NCI-H82 treated with DMSO at 0.1 percent for 48 hours (cell line): Measurements from ENCODE around the gene NCOA3.
"Not testable (repeated sequence)": the region's sequence is repeated elsewhere in the genome, so short reads cannot be mapped to it uniquely, and the experiment has no call there.

Experiments used
- DNase-seq: peaks from one replicate; lab custom pipeline; 2025; ENCODE audit not compliant: unreplicated experiment; lab: John Stamatoyannopoulos, UW

NCOA3 gene

DNA sequence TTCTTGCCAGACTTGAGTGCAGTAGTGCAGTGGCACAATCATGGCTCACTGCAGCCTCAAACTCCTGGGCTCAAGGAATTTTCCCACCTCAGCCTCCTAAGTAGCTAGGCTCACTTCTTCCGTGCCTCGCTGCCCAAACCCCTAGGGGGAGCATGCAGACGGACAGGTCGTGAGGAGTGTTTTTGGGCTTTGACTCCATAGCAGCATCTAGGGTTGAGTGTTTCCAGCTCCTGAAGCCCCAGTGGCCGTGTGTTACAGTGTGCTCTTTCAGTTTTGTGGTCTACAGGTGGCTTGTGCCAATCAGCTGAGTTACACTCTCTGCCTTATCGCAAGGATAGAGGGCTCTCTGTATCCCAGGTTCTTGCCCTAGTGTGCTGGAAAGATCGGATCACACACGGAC lies 33.4 kb downstream of the NCOA3 start:
- no peak for DNase-seq

DNA sequence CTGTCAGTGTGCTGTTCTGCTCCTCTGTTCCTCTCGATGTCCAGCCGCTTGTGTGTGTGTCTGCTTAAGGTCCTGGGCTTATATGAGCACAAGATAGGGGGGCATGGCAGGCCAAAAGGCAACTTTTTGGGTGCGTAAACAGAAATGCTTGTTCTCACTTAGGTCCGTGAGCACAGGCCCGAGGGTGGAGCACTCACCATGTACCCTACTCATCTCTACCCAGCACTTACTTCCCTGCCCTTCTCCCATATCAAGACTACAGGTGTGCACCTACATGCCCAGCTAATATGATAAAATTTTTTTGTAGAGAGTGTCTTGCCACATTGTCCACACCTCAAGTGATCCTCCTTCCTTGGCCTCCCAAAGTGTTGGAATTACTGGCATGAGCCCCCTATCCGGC lies 34.3 kb downstream of the NCOA3 start:
- DNase-seq = no peak

DNA sequence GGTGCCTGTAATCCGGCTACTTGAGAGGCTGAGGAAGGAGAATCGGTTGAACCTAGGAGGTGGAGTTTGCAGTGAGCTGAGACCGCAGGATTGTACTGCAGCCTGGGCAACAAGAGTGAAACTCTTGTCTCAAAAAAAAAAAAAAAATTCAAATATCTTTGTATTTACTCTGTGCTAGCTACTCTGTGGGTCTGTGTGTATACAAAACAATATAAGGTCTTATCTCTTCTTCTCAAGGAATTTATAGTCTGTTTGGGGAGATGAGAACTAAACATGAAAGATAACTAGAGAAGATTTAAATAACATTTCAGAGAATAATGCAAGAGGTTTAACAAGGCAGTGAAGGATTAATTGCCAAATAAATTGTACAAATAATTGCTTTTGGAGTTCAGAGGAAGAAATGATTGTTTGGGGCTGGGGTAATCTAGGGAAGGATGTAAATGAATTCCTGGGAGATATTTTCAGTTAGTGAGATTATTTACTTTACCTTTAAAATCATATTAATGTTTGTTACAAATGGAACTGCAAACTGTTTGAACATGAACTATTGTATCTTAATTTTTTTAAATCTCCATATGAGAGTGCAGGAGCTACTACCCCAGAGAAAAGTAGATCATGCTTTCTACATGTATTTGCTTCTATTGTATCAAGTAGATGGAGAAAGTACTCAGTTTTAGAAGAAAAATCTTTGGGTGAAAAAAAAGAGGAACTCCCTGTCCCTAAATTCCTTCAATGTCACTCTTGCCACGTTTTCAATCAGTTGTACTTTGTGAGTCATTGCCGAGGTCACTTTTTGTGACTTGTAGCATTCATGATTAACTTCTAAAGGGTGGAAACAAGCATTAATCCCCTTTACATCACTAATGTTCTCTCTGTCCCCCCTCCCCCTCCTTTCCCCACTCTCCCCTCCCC lies 39.0 kb downstream of the NCOA3 start:
- DNase-seq = no peak

DNA sequence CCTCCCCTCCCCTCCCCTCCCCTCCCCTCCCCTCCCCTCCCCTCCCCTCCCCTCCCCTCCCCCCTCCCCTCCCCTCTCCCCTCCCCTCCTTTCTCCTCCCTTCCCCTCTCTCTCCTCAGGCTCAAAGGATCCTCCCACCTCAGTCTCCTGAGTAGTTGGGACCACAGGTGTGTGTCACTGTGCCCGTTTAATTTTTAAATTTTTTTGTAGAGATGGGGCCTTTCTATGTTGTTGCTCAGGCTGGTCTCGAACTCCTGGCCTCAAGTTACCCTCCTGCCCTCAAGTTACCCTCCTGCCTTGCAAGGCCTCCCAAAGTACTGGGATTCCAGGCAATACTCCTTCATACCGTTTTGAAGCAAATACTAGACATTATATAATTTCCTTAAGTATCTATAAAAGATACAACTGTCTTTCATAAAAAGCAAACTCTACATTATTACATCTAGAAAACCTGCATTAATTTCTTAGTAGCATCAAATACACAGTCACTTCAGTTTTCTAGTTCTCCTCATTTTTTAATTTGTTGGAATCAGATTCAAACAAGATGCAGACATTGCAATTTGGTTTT lies 39.8 kb downstream of the NCOA3 start:
- no peak for DNase-seq

DNA sequence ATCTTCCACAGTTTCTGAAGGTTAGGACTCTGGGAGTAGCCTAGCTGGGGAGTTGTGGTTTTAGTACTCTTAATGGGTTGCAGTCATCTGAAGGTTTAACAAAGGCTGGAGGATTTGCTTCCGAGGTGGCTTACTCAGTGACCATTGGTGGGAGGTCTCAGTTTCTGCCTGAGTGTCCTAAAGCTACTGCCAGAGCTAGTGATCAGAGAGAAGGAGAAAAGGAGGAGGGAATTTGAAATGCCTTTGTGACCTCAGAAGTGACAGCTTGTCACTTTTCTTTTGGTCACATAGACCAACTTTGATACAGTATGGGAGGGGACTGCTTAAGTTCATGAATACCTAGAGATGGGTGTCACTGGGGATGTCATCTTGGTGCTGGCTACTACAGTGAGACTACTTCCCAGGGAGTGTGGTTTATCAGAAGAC lies 41.3 kb downstream of the NCOA3 start:
- no peak for DNase-seq

DNA sequence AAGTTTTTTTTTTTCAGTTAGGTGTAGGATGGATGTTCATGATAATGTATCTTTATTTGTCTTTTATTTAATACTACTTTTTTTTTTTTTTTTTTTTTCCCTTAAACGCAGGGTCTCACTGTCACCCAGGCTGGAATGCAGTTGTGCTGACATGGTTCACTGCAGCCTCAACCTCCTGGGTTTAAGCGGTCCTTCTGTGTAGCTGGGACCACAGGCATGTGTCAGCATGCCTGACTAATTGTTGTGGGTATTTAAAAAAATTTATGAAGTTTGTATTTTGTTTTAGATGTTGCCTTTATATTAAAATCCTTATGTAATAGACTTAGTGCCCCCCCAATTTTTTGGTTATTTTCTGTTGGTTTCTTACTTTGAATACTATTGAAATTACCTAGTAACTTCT lies 42.6 kb downstream of the NCOA3 start:
- DNase-seq = no peak

DNA sequence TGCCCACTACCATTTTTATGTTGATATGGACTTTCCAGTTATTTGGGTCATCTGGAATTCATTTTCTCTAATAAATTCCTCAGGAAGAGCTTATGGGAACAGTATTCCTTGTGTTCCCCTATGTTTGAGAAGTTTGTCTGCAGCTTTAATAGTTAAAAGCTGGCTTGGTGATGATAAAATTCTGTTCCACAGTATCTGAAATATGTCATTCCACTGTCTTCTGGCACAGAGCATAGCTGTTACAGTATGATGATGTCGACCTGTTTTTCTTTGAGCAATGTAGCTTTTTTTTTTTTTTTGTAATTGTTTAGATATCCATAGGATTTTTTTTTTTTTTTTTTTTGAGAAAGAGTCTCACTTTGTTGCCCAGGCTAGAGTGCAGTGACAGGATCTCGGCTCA lies 43.2 kb downstream of the NCOA3 start:
- no peak for DNase-seq

DNA sequence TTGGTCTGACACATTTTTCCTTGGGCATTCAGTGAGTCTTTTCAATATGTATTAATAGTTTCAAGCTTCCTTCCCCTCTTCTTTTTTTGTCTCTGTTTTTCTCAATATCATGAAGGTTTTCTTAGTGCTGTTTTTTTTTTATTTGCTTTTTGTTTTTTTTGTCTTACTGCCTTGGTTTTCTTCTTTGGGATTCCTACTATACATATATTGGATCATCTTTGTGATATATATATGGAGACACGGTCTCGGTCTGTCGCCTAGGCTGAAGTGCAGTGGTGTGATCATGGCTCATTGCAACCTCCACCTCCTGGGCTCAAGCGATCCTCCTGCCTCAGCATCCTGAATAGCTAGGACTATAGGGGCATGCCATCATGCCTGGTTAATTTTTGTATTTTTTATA lies 43.8 kb downstream of the NCOA3 start:
- no peak for DNase-seq

DNA sequence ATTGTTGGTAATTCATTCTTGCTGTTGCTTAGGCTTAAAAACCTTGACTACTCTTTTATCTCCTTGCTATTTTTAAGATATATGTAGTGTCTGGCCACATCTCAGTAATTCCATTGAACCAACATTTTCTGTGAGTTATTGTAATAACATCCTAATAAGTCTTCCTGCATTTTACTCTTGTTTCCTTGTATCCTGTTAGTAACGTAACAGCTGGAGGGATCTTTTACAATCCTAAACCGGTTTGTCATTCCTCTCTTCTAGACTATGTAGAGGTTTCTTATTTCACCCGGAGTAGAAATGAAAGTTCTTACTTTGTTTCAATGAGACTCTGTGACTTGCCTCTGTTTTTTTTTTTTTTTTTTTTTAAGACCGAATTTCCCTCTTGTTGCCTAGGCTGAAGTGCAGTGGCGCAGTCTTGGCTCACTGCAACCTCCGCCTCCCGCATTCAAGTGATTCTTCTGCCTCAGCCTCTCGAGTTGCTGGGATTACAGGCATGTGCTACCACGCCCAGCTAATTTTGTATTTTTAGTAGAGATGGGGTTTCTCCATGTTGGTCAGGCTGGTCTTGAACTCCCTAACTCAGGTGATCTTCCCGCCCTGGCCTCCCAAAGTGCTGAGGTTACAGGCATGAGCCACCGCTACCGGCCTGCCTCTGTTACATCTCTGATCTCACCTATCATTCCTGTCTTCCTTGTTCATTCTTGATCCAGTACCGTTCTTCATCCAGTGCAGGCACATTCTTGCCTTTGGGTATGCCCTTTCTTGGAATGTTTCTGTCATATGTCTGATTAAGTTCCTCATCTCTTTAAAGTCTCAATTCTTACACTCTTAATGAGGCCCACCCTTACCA lies 44.7 kb downstream of the NCOA3 start:
- DNase-seq = no peak

DNA sequence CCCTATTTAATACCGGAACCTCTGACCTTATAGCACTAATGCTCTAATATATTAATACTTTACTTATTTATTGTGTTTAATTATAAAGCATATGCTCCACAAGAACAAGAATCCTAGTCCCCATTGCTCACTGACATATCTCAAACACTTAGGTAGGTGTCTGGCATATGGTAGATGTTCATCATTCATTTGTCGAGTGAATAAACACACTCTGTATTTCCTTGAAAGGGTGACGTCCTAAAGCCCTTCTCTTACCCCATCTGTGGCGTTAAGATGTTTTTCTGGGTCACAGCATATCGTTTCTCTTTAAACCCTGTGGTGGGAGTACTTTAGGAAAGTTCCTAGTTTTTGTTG lies 45.3 kb downstream of the NCOA3 start:
- no peak for DNase-seq

DNA sequence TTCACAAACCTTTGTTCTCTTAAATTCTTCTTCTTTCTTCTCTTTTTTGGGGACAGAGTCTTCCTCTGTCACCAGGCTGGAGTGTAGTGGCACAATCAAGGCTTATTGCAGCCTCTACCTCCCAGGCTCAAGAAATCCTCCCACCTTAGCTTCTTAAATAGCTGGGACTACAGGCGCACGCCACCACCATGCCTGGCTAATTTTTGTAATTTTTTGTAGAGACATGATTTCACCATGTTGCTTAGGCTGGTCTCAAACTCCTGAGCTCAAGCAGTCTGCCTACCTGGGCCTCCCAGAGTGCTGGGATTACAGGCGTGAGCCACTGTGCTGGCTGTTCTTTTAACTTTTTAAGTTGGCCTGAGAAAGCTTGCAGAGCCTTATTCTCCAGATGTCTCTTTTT lies 48.0 kb downstream of the NCOA3 start:
- DNase-seq = no peak

DNA sequence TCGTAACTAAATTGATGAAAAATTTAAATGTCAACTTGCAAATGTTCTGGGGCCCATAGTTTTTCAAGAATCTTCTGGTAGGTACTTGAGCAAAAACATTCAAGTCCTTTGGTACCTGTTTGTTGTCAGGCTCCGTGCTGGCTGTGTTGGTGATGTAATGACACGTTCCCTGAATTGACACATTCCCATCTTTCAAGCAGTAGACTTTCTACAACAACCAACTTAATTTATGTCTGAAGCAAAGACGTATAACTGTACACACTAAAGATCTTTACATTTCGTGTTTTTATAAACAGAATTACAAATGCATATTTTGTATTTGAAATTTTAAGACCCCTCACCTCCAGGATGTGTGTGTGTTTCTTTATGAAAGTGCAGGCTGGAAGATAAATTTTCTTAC lies 49.5 kb downstream of the NCOA3 start:
- DNase-seq = no peak

DNA sequence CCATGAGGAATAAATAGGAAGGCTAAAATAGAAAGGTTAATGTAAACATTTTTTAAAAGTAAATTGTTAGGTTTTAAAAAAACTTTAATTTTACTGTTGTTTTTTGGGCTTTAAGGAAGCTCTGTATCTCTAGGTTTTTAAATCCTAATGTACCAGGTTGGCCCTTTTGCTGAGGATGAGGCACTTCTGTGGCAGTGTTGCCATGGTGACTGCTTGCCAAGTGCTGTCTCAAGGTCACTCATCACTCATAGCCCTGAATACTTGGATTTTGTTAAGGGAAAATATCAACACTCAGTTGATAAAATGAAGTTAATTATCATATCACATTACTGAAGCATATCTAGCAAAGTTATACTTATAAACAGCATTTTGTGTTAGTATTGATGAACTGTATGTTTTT lies 50.2 kb downstream of the NCOA3 start:
- DNase-seq = peak; percentile 20

DNA sequence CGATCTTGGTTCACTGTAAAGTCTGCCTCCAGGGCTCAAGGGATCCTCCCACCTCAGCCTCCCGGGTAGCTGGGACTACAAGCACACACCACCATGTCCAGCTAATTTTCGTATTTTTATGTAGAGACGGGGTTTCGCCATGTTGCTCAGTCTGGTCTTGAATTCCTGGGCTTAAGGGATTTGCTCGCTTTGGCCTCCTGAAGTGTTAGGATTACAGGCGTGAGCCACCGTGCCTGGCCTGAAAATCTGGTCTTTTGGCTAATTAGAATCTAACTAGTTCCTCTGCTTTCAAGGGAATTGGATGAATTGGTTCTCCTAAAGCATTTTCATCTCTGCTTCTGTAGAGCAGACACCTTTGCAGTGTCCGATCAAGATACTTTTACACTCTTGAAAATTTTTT lies 51.3 kb downstream of the NCOA3 start:
- no peak for DNase-seq

DNA sequence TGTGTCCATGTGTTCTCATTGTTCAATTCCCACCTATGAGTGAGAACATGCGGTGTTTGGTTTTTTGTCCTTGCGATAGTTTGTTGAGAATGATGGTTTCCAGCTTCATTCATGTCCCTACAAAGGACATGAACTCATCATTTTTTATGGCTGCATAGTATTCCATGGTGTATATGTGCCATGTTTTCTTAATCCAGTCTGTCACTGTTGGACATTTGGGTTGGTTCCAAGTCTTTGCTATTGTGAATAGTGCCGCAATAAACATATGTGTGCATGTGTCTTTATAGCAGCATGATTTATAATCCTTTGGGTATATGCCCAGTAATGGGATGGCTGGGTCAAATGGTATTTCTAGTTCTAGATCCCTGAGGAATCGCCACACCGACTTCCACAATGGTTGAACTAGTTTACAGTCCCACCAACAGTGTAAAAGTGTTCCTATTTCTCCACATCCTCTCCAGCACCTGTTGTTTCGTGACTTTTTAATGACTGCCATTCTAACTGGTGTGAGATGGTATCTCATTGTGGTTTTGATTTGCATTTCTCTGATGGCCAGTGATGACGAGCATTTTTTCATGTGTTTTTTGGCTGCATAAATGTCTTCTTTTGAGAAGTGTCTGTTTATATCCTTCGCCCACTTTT lies 52.0 kb downstream of the NCOA3 start:
- DNase-seq = not testable (repeated sequence)

DNA sequence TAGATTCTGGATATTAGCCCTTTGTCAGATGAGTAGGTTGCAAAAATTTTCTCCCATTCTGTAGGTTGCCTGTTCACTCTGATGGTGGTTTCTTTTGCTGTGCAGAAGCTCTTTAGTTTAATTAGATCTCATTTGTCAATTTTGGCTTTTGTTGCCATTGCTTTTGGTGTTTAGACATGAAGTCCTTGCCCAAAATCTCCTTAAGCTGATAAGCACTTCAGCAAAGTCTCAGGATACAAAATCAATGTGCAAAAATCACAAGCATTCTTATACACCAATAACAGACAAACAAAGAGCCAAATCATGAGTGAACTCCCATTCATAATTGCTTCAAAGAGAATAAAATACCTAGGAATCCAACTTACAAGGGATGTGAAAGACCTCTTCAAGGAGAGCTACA lies 52.6 kb downstream of the NCOA3 start:
- not testable (repeated sequence) for DNase-seq

DNA sequence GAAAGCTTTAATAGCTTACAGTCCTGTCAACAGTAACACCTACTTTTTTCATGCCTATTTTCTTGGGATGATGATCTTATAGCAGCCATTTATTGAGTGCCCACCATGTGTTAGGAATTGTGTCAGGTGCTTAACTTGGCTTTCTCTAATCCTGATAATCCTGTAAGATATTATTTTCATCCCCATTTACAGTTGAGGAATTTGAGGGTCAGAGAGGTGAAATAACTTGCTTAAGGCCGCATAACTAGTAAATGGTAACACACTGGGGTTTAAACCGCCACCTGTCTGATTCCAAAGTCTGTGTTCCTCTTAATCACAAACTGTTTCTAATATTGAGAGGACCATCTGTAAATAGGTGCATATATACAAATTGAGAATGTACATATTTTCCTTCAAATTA lies 55.5 kb downstream of the NCOA3 start:
- peak; percentile 90 for DNase-seq

DNA sequence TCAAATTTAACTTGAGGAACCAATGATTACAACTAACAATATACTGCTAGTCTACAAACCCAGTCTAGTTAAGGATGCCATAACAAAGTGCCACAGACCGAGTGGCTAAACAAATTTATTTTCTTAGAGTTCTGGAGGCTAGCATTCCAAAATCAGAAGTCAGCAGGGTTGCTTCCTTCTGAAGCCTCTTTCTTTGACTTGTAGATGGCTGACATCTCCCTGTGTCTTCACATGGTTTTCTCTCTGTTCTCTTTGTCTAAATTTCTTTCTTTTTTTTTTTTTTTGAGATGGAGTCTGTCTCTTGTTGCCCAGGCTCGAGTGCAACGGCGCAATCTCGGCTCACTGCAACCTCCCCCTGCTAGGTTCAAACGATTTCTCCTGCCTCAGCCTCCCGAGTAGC lies 56.1 kb downstream of the NCOA3 start:
- DNase-seq = no peak

DNA sequence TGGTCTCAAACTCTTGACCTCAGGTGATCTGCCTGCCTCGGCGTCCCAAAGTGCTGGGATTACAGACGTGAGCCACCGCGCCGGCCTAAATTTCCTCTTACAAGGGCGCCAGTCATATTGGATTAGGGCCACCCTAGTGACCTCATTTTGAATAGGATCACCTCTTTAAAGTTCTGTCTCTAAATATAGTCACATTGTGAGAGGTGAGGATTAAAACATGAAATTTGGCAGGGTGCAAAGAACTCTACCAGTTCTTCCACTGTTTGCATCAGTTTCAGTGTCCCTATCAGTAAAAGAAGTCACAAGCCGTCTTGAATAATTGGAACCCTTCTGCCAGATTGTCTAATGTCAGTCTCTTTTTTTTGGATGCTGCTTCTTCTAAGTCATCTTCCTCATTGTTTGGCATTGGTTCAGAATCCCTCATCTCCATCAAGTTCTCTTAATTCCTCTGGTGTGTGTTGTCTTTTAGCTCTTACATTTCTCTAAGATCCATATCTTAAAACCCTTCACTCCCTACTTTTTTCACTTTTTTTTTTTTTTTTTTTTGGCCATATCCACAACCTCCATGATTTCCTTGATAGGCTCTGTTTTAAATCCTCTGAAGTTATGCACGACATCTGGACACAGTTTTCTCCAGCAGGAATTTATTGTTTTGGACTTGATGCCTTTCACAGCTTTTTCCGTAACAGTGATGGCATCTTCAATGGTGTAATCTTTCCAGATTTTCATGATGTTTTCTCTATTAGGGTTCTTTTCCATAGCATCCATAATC lies 56.8 kb downstream of the NCOA3 start:
- DNase-seq = peak; percentile 71

DNA sequence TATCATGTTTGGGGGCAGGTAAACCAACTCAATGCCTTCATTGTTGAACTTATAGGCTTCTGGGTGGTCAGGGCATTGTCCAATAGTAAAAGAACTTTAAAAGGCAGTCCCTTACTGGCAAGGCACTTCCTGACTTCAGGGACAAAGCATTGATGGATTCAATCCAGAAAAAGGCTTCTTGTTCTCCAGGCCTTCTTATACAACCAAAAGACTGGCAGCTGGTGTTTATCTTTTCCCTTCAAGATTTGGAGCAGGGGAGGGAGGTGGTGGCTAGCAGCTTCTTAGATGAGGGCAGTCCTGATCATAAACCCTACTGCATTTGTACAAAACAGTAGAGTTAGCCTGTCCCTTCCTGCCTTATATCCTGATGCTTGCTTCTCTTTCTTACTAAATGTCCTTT lies 57.5 kb downstream of the NCOA3 start:
- DNase-seq = peak; percentile 83

DNA sequence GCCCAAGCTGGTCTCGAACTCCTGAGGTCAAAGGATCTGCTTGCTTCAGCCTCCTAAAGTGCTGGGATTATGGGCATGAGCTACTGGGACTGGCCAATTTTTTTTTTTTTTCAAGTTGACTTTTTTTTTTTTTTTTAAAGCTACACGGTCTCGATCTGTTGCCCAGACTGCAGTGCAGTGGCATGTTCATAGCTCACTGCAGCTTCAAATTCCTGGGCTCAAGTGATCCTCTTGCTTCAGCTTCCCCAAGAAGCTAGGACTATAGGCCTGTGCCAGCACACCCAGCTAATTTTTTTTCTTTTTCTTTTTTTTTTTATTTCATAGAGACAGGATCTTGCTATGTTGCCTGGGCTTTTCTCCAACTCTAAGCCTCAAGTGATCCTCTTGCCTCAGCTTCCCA lies 59.5 kb downstream of the NCOA3 start:
- no peak for DNase-seq
